ENCODE results near the gene ENOX1. TPM values are rescaled to one million over a fixed set of nuclear protein-coding genes. Genes with fewer than 3 reads are reported as not detected.

ENOX1 gene
- total and polyA plus RNA-seq, 2 of the 13 experiments (the other 11 are each of a cell fraction or from before 2014, with no cell fraction given): not detected

GRCh38 chr13:43558326-43558725 is 228.4 kb downstream of the ENOX1 start (continued):
- TF ChIP-seq ZNF552 (CRISPR knock-in tag; IDR thresholded peaks at IDR 0.05; ENCODE audit: borderline replicate concordance): no peak
- no peak for TF ChIP-seq HMG20B (CRISPR knock-in tag; conservative IDR thresholded peaks at IDR 0.05)
- TF ChIP-seq ZNF558 (CRISPR knock-in tag; IDR thresholded peaks at IDR 0.05; ENCODE audit: borderline replicate concordance): no peak

GRCh38 chr13:43555667-43556066 is 231.1 kb downstream of the ENOX1 start:
- POLR2A ChIA-PET: no interaction called here
- no peak overlapping the region for H3K4me3 ChIP-seq (replicated peaks in 1 of 3; ENCODE audit: insufficient read depth in 1 of 3, low read depth in 2 of 3, low read length in 3 of 3)
- H3K27me3 ChIP-seq (ENCODE audit: control insufficient read depth in 1 of 2, insufficient read depth in 2 of 2, low read length in 2 of 2): no peaks in the 10 kb centered on the region
- no peak overlapping the region for H3K27ac ChIP-seq (ENCODE audit: extremely low read length, insufficient read depth, low read length)
- H3K4me1 ChIP-seq (ENCODE audit: insufficient read depth, low read length): no peaks in the 10 kb centered on the region
- in situ Hi-C loops (cut with HindIII; ENCODE audit: extremely low pct_ligation_motif_present, low pct_unique_long_range_greater_than_20kb) (no loop called here), intact Hi-C loops (cut with micrococcal nuclease; ENCODE audit: unreplicated experiment) (no loop called here)
- no TSS peak for BruUV-seq (replicated peaks)
- H3K9ac ChIP-seq (ENCODE audit: insufficient read depth, low read depth, low read length): no peak overlapping the region
- H3K9me3 ChIP-seq (ENCODE audit: low read length): no peaks in the 10 kb centered on the region
- no peak for ATAC-seq
- no peak for FAIRE-seq
- DNase-seq (ENCODE audit: low spot score): no peak
- no peaks in the 10 kb centered on the region for H3K36me3 ChIP-seq (replicated peaks in 1 of 2; ENCODE audit: control insufficient read depth in 1 of 2, insufficient read depth in 2 of 2, low read length in 2 of 2)
- H4K20me1 ChIP-seq (ENCODE audit: insufficient read depth, low read length): no peaks in the 10 kb centered on the region
- 5% methylated on average over 2 of the region's 2 CpGs for WGBS (ENCODE audit: low lambda C conversion rate)
- no peaks in the 10 kb centered on the region for H3K79me2 ChIP-seq (ENCODE audit: insufficient read depth, low read length)
- CTCF ChIA-PET (ENCODE audit: low intra/inter-chr PET ratio, low total read pairs): no interaction called here
- no peak overlapping the region for H2AFZ ChIP-seq (ENCODE audit: low read length)
- no peak overlapping the region for H3K4me2 ChIP-seq (ENCODE audit: low read depth, low read length)
- TF ChIP-seq TAF1 (CRISPR knock-in tag; IDR thresholded peaks at IDR 0.05) (no peak), ZNF879 (CRISPR knock-in tag; IDR thresholded peaks at IDR 0.05) (no peak), SNRNP70 (IDR thresholded peaks at IDR 0.05; ENCODE audit: low read depth, low read length) (no peak), PITX1 (CRISPR knock-in tag; IDR thresholded peaks at IDR 0.05) (no peak), RARG (CRISPR knock-in tag; IDR thresholded peaks at IDR 0.05; ENCODE audit: low read depth) (no peak), MED13 (CRISPR knock-in tag; IDR thresholded peaks at IDR 0.05) (no peak), ZBED4 (CRISPR knock-in tag; IDR thresholded peaks at IDR 0.05; ENCODE audit: borderline replicate concordance) (no peak), HOXD1 (CRISPR knock-in tag; IDR thresholded peaks at IDR 0.05) (no peak), NR0B2 (CRISPR knock-in tag; IDR thresholded peaks at IDR 0.05) (no peak), ZFP36L2 (CRISPR knock-in tag; IDR thresholded peaks at IDR 0.05) (no peak), ZMYM3 (CRISPR knock-in tag; IDR thresholded peaks at IDR 0.05) (no peak), ZNF124 (CRISPR knock-in tag; IDR thresholded peaks at IDR 0.05) (no peak)

Measured in HepG2 (cell line).